WTC11 (cell line): Measurements from ENCODE around the gene UBL3. TPM values are rescaled to one million over a fixed set of nuclear protein-coding genes. Genes with fewer than 3 reads are reported as not detected.

Source experiments
- ATAC-seq: fragments of 200-7000 bp; cut with Tn5 transposase; 2 replicates; pipeline ENCODE4 v1.10.0; 2021; ENCODE audit warnings: mild to moderate bottlenecking, moderate library complexity
- CTCF ChIA-PET: fragments of 300-600 bp; sonication (Branson Sonifier 250); formaldehyde crosslinking; loops from one replicate; lab custom pipeline; 2021; ENCODE audit warnings: antibody characterized with exemption; lab: Charles Lee
- POLR2A ChIA-PET: fragments of 350-600 bp; sonication (Branson Sonifier 250); formaldehyde crosslinking; loops from one replicate; lab custom pipeline; 2021; ENCODE audit warnings: antibody characterized with exemption; lab: Charles Lee
- DNase-seq: peaks from one replicate; pipeline ENCODE4 v3.0.0; 2021; ENCODE audit warnings: low spot score
- H3K27ac Mint-ChIP-seq: 2 replicates; pipeline ENCODE4 v1.8.0; 2021; ENCODE audit warnings: mixed read lengths
- H3K27me3 Mint-ChIP-seq: 2 replicates; pipeline ENCODE4 v1.8.0; 2021; ENCODE audit warnings: low read depth, mild to moderate bottlenecking, moderate library complexity, mixed read lengths
- H3K36me3 Mint-ChIP-seq: 2 replicates; pipeline ENCODE4 v1.8.0; 2021; ENCODE audit warnings: mixed read lengths
- H3K4me1 Mint-ChIP-seq: 2 replicates; pipeline ENCODE4 v1.8.0; 2022; ENCODE audit warnings: mixed read lengths
- H3K4me3 Mint-ChIP-seq: 2 replicates; pipeline ENCODE4 v1.8.0; 2021; ENCODE audit warnings: mild to moderate bottlenecking, moderate library complexity, mixed read lengths
- H3K9me3 Mint-ChIP-seq: 2 replicates; pipeline ENCODE4 v1.8.0; 2021; ENCODE audit warnings: mixed read lengths
- CBFB ChIP-seq: sonication (generic); formaldehyde crosslinking; IDR thresholded peaks from 2 replicates; pipeline ENCODE4 v1.8.1; 2022; ENCODE audit warnings: mild to moderate bottlenecking, low read depth, missing genetic modification reagents
- ELF4 ChIP-seq: sonication (generic); formaldehyde crosslinking; IDR thresholded peaks from 2 replicates; pipeline ENCODE4 v1.8.1; 2022; ENCODE audit warnings: low read depth, mild to moderate bottlenecking, moderate library complexity, missing genetic modification reagents
- EMX1 ChIP-seq: fragments of 250-450 bp; sonication (Bioruptor Pico); IDR thresholded peaks from 2 replicates; pipeline ENCODE4 v1.8.0; 2021; ENCODE audit warnings: mild to moderate bottlenecking
- ESRRA ChIP-seq: sonication (generic); formaldehyde crosslinking; IDR thresholded peaks from 2 replicates; pipeline ENCODE4 v1.8.1; 2022; ENCODE audit warnings: mild to moderate bottlenecking, missing genetic modification reagents, borderline replicate concordance
- HMGXB4 ChIP-seq: sonication (generic); formaldehyde crosslinking; IDR thresholded peaks from 2 replicates; pipeline ENCODE4 v1.8.1; 2023; ENCODE audit warnings: mild to moderate bottlenecking, moderate library complexity, missing genetic modification reagents
- JUN ChIP-seq: sonication (generic); formaldehyde crosslinking; IDR thresholded peaks from 2 replicates; pipeline ENCODE4 v1.8.0; 2023; ENCODE audit warnings: mild to moderate bottlenecking, missing genetic modification reagents
- MAX ChIP-seq: sonication (generic); formaldehyde crosslinking; IDR thresholded peaks from 2 replicates; pipeline ENCODE4 v1.8.0; 2022; ENCODE audit warnings: mild to moderate bottlenecking, missing genetic modification reagents
- MYBL2 ChIP-seq: sonication (generic); formaldehyde crosslinking; IDR thresholded peaks from 2 replicates; pipeline ENCODE4 v1.8.1; 2023; ENCODE audit warnings: mild to moderate bottlenecking, moderate library complexity, missing genetic modification reagents
- PRRX2 ChIP-seq: fragments of 250-450 bp; sonication (Bioruptor Pico); IDR thresholded peaks from 2 replicates; pipeline ENCODE4 v1.8.0; 2021; ENCODE audit warnings: mild to moderate bottlenecking
- TP53 ChIP-seq: sonication (generic); formaldehyde crosslinking; IDR thresholded peaks from 2 replicates; pipeline ENCODE4 v1.8.1; 2023; ENCODE audit warnings: mild to moderate bottlenecking, missing genetic modification reagents
- ZMAT4 ChIP-seq: fragments of 250-450 bp; sonication (Bioruptor Pico); IDR thresholded peaks from 2 replicates; pipeline ENCODE4 v1.9.0; 2021; ENCODE audit warnings: mild to moderate bottlenecking
- ZNF232 ChIP-seq: sonication (generic); formaldehyde crosslinking; IDR thresholded peaks from 2 replicates; pipeline ENCODE4 v1.8.0; 2022; ENCODE audit warnings: mild to moderate bottlenecking, missing genetic modification reagents
- ZNF423 ChIP-seq: fragments of 250-450 bp; sonication (Bioruptor Pico); IDR thresholded peaks from 2 replicates; pipeline ENCODE4 v2.1.2; 2022; ENCODE audit warnings: mild to moderate bottlenecking, moderate library complexity
- total RNA-seq: library from RNA; stranded (reverse); gene quantifications from 3 replicates; pipeline ENCODE4 v1.2.3, GENCODE V29; 2021

UBL3 gene
- total RNA-seq, 1 experiment from 2014 or later = 15.5 TPM

- DNase-seq = peak; percentile 46
- H3K4me1 Mint-ChIP-seq = peaks cover 33% of the 10 kb centered on the region
- H3K4me3 Mint-ChIP-seq = peak overlapping the region; percentile 91
- no peaks in the 10 kb centered on the region; the same call in 1 of the 2 replicates for H3K27me3 Mint-ChIP-seq
- ChIA-PET POLR2A (interaction anchor here (0.6 to 1.5 kb wide), 4 partner anchors 9 to 74 kb away, joined by 3 to 5 read pairs (median 4); no protein-coding TSS in a partner anchor), CTCF (interaction anchor here (0.7 to 2.7 kb wide), 5 partner anchors 8 to 265 kb away, joined by 3 to 17 read pairs (median 8); no protein-coding TSS in a partner anchor)
- H3K36me3 Mint-ChIP-seq = no peaks in the 10 kb centered on the region
- H3K27ac Mint-ChIP-seq = peak overlapping the region; percentile 43; the same call in 1 of the 2 replicates
- TF ChIP-seq MYBL2 (no peak), TP53 (CRISPR knock-in tag) (0 out of 2 replicates have a peak, but pooled peaks have one; percentile 26), JUN (peak; percentile 24; the same call in 1 of the 2 replicates), ESRRA (CRISPR knock-in tag) (no peak), HMGXB4 (peak; percentile 48), ZNF423 (CRISPR knock-in tag) (no peak), MAX (0 out of 2 replicates have a peak, but pooled peaks have one; percentile 36), ELF4 (no peak)
- ATAC-seq = peak; percentile 19
- H3K9me3 Mint-ChIP-seq = no peaks in the 10 kb centered on the region
Observed at GRCh38 chr13:29849731-29850212, 645 bp downstream of the UBL3 start.

GRCh38 chr13:29849071-29849631 lies 1.3 kb downstream of the UBL3 start:
- H3K4me1 Mint-ChIP-seq = peaks cover 36% of the 10 kb centered on the region
- H3K9me3 Mint-ChIP-seq = no peaks in the 10 kb centered on the region
- H3K27me3 Mint-ChIP-seq = no peaks in the 10 kb centered on the region; the same call in 1 of the 2 replicates
- TF ChIP-seq CBFB (CRISPR knock-in tag) (no peak), MAX (no peak), ZMAT4 (no peak), EMX1 (CRISPR knock-in tag) (no peak)
- H3K27ac Mint-ChIP-seq = peak overlapping the region; percentile 43
- peak overlapping the region; percentile 91 for H3K4me3 Mint-ChIP-seq
- ATAC-seq = no peak
- DNase-seq = no peak
- POLR2A ChIA-PET = interaction anchor here (0.6 to 1.5 kb wide), 2 partner anchors 8 to 74 kb away, joined by 3 to 5 read pairs; no protein-coding TSS in a partner anchor
- CTCF ChIA-PET = interaction anchor here (0.7 to 2.7 kb wide), 5 partner anchors 7 to 266 kb away, joined by 3 to 17 read pairs (median 5); no protein-coding TSS in a partner anchor
- no peaks in the 10 kb centered on the region for H3K36me3 Mint-ChIP-seq

- no peaks in the 10 kb centered on the region for H3K36me3 Mint-ChIP-seq
- no peaks in the 10 kb centered on the region for H3K9me3 Mint-ChIP-seq
- ChIA-PET CTCF (interaction anchor here (1.2 kb wide), 1 partner anchor 76 kb away, joined by 3 read pairs; no protein-coding TSS in a partner anchor), POLR2A (no interaction called here)
- no peak for DNase-seq
- no peak for ATAC-seq
- TF ChIP-seq EMX1 (CRISPR knock-in tag) = no peak
- no peak for TF ChIP-seq PRRX2
- peaks cover 49% of the 10 kb centered on the region for H3K4me1 Mint-ChIP-seq
- peak overlapping the region; percentile 73 for H3K4me3 Mint-ChIP-seq
- peak overlapping the region; percentile 89 for H3K27ac Mint-ChIP-seq
- no peaks in the 10 kb centered on the region; the same call in 1 of the 2 replicates for H3K27me3 Mint-ChIP-seq
Observed at GRCh38 chr13:29847501-29847983, 2.9 kb downstream of the UBL3 start.

- Mint-ChIP-seq H3K9me3 (no peaks in the 10 kb centered on the region), H3K27me3 (no peaks in the 10 kb centered on the region; the same call in 1 of the 2 replicates), H3K4me3 (peak overlapping the region; percentile 73), H3K36me3 (no peaks in the 10 kb centered on the region), H3K27ac (no peak overlapping the region), H3K4me1 (peaks cover 56% of the 10 kb centered on the region)
- no peak for ATAC-seq
- no peak for DNase-seq
- ChIA-PET CTCF (interaction anchor here (1.0 to 1.3 kb wide), 3 partner anchors 77 to 268 kb away, joined by 3 to 4 read pairs (median 4); no protein-coding TSS in a partner anchor), POLR2A (no interaction called here)
- no peak for TF ChIP-seq ZNF232 (CRISPR knock-in tag)
Observed at GRCh38 chr13:29846475-29847256, 3.8 kb downstream of the UBL3 start.
